Neutrophil (primary cell): ENCODE results near the gene MMP24.

ENCODE experiments used
- H3K27ac ChIP-seq: fragments of 200-600 bp; sonication (generic); 2 replicates; pipeline ENCODE4 v1.5.1; 2016; ENCODE audit warnings: mild to moderate bottlenecking, moderate library complexity
- H3K27me3 ChIP-seq: fragments of 200-600 bp; sonication (generic); 2 replicates; pipeline ENCODE4 v1.6.0; 2016; ENCODE audit warnings: mild to moderate bottlenecking
- H3K36me3 ChIP-seq: fragments of 200-600 bp; sonication (generic); 2 replicates; pipeline ENCODE4 v1.5.1; 2017
- H3K4me1 ChIP-seq, 2 experiments: fragments of 200-600 bp in 1 of 2; sonication (generic) in 1 of 2; 1 replicate in 1 of 2; 2 replicates in 1 of 2; pipeline versions ENCODE4 v1.5.1 to v1.6.1; 2013 to 2016; ENCODE audit warnings: low read depth in 1 of 2, low read length in 1 of 2, mild to moderate bottlenecking in 1 of 2, moderate library complexity in 1 of 2; ENCODE audit not compliant: control insufficient read depth in 1 of 2, insufficient read depth in 1 of 2
- H3K4me3 ChIP-seq, 2 experiments: fragments of 200-600 bp in 1 of 2; sonication (generic) in 1 of 2; 1 replicate in 1 of 2; 2 replicates in 1 of 2; pipeline ENCODE4 v1.5.1; 2013 to 2016; ENCODE audit warnings: low read depth in 1 of 2, low read length in 1 of 2, mild to moderate bottlenecking in 1 of 2, moderate library complexity in 1 of 2
- H3K9me3 ChIP-seq: fragments of 200-600 bp; sonication (generic); 2 replicates; pipeline ENCODE4 v1.5.1; 2016
- TF ChIP-seq, protein P1 (sequence below): fragments of 200-600 bp; sonication (generic); IDR thresholded peaks from 2 replicates; pipeline ENCODE4 v1.5.1; 2016; ENCODE audit warnings: antibody characterized with exemption

The MMP24 gene

DNA sequence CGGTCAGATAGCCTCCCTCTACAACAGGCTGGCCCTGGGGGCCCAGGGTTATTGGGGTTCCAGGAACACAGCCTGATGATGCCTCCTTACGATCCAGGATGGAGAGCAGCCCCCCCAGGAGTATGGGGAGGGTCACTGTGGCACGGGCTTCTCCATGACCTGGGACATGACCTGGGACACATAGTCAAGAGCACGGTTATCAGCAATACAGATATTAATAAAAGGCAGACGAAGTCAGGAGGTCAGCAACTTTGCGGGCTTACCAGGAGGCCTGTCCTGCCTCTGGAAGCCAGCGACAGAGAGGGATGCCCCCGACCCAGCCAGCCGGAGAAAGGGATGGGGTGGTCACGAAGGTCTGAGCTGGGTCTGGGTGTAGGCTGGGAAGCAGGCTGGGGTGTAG is 50.6 kb downstream of the MMP24 start:
- H3K27ac ChIP-seq = peak overlapping the region; percentile 99
- H3K4me1 ChIP-seq = peaks cover 20 to 30% of the 10 kb centered on the region in 2 experiments
- TF ChIP-seq, protein P1, sequence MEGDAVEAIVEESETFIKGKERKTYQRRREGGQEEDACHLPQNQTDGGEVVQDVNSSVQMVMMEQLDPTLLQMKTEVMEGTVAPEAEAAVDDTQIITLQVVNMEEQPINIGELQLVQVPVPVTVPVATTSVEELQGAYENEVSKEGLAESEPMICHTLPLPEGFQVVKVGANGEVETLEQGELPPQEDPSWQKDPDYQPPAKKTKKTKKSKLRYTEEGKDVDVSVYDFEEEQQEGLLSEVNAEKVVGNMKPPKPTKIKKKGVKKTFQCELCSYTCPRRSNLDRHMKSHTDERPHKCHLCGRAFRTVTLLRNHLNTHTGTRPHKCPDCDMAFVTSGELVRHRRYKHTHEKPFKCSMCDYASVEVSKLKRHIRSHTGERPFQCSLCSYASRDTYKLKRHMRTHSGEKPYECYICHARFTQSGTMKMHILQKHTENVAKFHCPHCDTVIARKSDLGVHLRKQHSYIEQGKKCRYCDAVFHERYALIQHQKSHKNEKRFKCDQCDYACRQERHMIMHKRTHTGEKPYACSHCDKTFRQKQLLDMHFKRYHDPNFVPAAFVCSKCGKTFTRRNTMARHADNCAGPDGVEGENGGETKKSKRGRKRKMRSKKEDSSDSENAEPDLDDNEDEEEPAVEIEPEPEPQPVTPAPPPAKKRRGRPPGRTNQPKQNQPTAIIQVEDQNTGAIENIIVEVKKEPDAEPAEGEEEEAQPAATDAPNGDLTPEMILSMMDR = no peak
- peaks cover 70% of the 10 kb centered on the region for H3K36me3 ChIP-seq
- H3K4me3 ChIP-seq = peak overlapping the region; percentile 72 to 80
- no peaks in the 10 kb centered on the region for H3K27me3 ChIP-seq
- no peaks in the 10 kb centered on the region for H3K9me3 ChIP-seq

DNA sequence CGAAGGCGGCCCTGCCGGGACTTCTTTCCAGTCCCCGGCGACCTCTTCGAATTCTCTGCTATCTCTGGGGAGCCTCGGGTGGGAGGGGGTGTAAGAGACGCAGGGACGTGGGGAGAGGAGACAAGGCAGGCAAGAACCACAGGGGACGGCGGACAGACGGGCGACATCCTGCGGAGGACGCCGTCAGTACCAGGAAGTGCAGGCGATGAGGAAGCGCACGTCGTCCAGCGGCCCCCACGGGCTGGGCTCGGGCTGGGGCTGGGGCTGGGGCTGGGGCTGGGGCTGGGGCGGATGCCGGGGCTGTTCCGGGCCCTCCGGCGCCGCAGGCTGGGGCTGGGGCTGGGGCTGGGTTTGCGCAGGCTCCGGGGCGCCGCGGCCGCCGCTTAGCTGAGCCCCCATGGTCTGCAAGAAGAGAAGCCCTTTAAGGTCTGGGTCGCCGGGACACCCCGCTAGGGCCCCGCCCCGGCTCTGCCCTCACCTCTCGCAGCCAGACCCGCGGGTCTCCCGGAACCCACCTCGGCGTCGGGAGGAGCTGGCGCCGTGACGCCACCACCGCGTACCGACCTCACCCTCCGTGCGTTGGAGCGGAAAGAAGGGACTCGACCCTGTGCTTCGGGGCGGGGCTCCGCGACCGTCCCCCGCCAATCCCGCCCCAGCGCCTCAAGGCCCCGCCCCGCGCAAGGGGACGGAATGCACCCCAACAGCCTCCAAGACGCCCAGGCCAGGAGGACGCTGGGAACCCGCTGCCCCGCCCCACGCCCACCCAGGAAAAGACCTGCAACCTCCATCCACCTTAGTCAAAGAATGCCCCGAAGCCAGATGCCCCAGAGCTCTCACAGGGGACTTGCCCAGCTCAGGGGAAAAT is 51.3 kb downstream of the MMP24 start, which contains the start of gene MMP24OS:
Gene MMP24OS (minus strand): TSS at position 592 of the 865 bp plus-strand sequence. CDS start 193 bp downstream, at position 399.
- no peaks in the 10 kb centered on the region for H3K27me3 ChIP-seq
- H3K9me3 ChIP-seq = no peaks in the 10 kb centered on the region
- peaks cover 65% of the 10 kb centered on the region for H3K36me3 ChIP-seq
- peak within 1 kb of the TSS; percentile 99 for H3K27ac ChIP-seq
- TF ChIP-seq, protein P1 = peak; percentile 80
- H3K4me3 ChIP-seq = peak within 1 kb of the TSS; percentile 72 to 80
- peaks cover 20 to 30% of the 10 kb centered on the region in 2 experiments for H3K4me1 ChIP-seq

DNA sequence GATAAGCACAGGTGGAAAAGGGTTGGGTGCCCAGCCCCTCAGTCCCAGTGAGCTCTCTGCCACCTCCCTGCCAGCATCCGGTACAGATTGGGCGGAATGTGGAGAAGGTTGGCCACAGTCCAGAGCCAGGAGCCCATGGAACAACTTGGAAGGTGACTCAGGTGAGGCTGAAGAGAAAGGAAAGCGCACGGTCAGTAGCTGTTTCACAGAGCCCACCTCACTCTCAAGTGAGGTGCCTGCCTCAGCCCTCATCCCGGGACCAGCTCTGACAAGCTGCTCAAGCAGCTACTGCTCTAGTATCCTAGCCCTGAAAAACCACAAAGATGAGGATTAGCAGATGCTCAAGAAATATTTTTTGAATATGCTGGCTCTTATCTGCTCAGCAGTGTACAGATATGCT is 52.5 kb downstream of the MMP24 start:
- Histone ChIP-seq H3K27me3 (no peaks in the 10 kb centered on the region), H3K4me1 (peaks cover 27 to 42% of the 10 kb centered on the region in 2 experiments), H3K27ac (peak overlapping the region; percentile 99), H3K9me3 (no peaks in the 10 kb centered on the region), H3K36me3 (peaks cover 55% of the 10 kb centered on the region), H3K4me3 (no peak overlapping the region)
- TF ChIP-seq, protein P1 = no peak

DNA sequence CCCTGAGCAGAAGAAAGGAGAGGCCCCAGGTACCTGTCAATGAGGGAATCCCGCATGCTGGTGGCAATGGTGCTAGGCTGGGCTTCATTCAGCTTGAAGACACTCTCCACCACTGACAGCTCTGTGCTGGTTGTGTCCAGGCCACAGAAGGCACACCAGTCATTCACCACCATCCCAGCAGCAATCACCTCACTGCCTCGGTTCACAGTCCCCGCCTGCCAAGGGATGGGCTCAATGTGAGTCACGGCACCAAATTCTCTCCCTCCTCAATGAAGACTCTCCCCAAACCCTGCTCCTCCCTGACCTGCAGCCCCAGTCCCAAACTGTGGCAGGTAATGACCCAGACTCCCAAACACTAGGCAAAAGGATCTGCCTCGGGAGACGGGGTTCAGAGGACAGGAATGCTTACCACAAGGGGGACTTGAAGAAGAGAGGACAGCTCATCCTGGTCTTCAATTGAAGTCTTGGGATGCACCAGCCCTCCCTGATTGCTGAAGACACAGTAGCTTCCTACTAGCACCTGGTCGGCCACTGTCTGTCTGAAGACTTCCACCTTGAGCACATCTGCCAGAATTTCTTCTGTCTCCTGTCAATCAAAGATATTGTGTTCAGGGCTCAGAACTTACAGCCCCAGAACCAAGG is 53.2 kb downstream of the MMP24 start:
- peaks cover 49% of the 10 kb centered on the region for H3K36me3 ChIP-seq
- TF ChIP-seq, protein P1 = no peak
- peak overlapping the region; percentile 99 for H3K27ac ChIP-seq

DNA sequence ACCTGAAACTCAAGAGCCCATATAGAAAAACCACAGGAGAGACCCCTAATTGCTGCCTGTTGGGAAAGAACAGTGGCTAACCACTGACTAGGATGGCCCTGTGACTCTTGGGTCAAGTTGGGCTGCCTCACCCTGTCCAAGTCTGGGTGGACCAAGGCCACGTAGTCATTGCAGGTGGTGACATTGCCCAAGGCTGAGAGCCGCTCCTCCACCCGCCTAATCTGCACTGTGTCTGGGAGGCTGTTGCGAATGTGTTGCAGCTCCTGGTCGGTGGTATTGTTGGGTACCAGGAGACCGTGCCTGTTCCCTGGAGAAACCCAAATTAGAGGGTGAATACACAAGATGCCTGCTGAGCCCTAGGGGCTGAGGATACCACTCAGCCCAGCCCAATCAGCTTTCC is 54.0 kb downstream of the MMP24 start:
- H3K4me1 ChIP-seq = peaks cover 27 to 47% of the 10 kb centered on the region in 2 experiments
- H3K36me3 ChIP-seq = peaks cover 41% of the 10 kb centered on the region
- H3K27ac ChIP-seq = peak overlapping the region; percentile 99
- H3K9me3 ChIP-seq = no peaks in the 10 kb centered on the region
- TF ChIP-seq, protein P1 = no peak
- no peaks in the 10 kb centered on the region for H3K27me3 ChIP-seq
- no peak overlapping the region for H3K4me3 ChIP-seq

More for the DNA sequence above, 53.2 kb downstream of the MMP24 start:
- Histone ChIP-seq H3K4me3 (no peak overlapping the region), H3K9me3 (no peaks in the 10 kb centered on the region), H3K4me1 (peaks cover 27 to 46% of the 10 kb centered on the region in 2 experiments), H3K27me3 (no peaks in the 10 kb centered on the region)
